Coronary artery (tissue), 2 donors: ENCODE data around the gene DCXR.

Source experiments
- DNase-seq: peaks from one replicate; pipeline ENCODE4 v3.0.0-alpha.2; 2017; ENCODE audit warnings: low spot score
- H3K27ac ChIP-seq, 2 donors: fragments of 200-600 bp; sonication (generic); one replicate each; pipeline ENCODE4 v1.5.1; 2016 to 2019
- H3K4me3 ChIP-seq: fragments of 200-600 bp; sonication (generic); 2 replicates; pipeline ENCODE4 v1.5.1; 2016; ENCODE audit warnings: mild to moderate bottlenecking, moderate library complexity
- CTCF ChIP-seq: fragments of 200-600 bp; sonication (generic); IDR thresholded peaks from one replicate; pipeline ENCODE4 v1.5.1; 2019; ENCODE audit warnings: antibody characterized with exemption

Gene DCXR

GRCh38 chr17:82030470-82031302, 6.8 kb downstream of the DCXR start:
- peak overlapping the region in 1 of 2 donors; percentile 40 for H3K27ac ChIP-seq
- DNase-seq: no peak
- peak overlapping the region; percentile 69 for H3K4me3 ChIP-seq
- peak; percentile 84 for TF ChIP-seq CTCF

GRCh38 chr17:82029990-82030469, 7.5 kb downstream of the DCXR start:
- no peak for TF ChIP-seq CTCF
- no peak for DNase-seq
- H3K27ac ChIP-seq: no peak overlapping the region
- H3K4me3 ChIP-seq: peak overlapping the region; percentile 69

- no peak overlapping the region for H3K27ac ChIP-seq
- no peak for TF ChIP-seq CTCF
- H3K4me3 ChIP-seq: no peak overlapping the region
- no peak for DNase-seq
These were observed 8.1 kb downstream of the DCXR start for GRCh38 chr17:82029391-82029790.

GRCh38 chr17:82028966-82029365, 8.5 kb downstream of the DCXR start:
- no peak for DNase-seq
- H3K27ac ChIP-seq: no peak overlapping the region
- no peak for TF ChIP-seq CTCF
- no peak overlapping the region for H3K4me3 ChIP-seq

- Histone ChIP-seq H3K4me3 (no peak overlapping the region), H3K27ac (no peak overlapping the region)
- no peak for DNase-seq
- no peak for TF ChIP-seq CTCF
These were observed 9.3 kb downstream of the DCXR start for GRCh38 chr17:82028246-82028645.

- no peak for TF ChIP-seq CTCF
- no peak for DNase-seq
- Histone ChIP-seq H3K4me3 (no peak overlapping the region), H3K27ac (no peak overlapping the region)
These were observed 11.9 kb downstream of the DCXR start for GRCh38 chr17:82025401-82026107.

GRCh38 chr17:82024859-82025258, 12.6 kb downstream of the DCXR start:
- DNase-seq: no peak
- no peak for TF ChIP-seq CTCF
- Histone ChIP-seq H3K4me3 (no peak overlapping the region), H3K27ac (no peak overlapping the region)
